Heart right ventricle (tissue), 16 donors: ENCODE data around the gene INSYN2A. TPM values are rescaled to one million over a fixed set of nuclear protein-coding genes. Genes with fewer than 3 reads are reported as not detected.

ENCODE experiments used
- ATAC-seq, 8 donors: fragments of 200-7000 bp; cut with Tn5 transposase; one replicate each; pipeline ENCODE4 v1.9.1; 2020; ENCODE audit warnings: mild to moderate bottlenecking in 8 of 8, moderate library complexity in 8 of 8, moderate number of reproducible peaks in 1 of 8
- DNase-seq, 2 donors: peaks; one replicate each; pipeline ENCODE4 v3.0.0-alpha.2; 2020
- H3K27ac ChIP-seq, 10 donors: fragments of 200-600 bp; sonication (generic) in 2 of 10; one replicate each; pipeline versions ENCODE4 v1.5.0 to v1.8.0; 2020 to 2022; ENCODE audit warnings: mild to moderate bottlenecking in 3 of 10
- H3K27me3 ChIP-seq, 7 donors: fragments of 200-600 bp; one replicate each; pipeline ENCODE4 v1.8.0; 2021 to 2022; ENCODE audit warnings: mild to moderate bottlenecking in 2 of 7
- H3K36me3 ChIP-seq, 9 donors: fragments of 200-600 bp; sonication (generic) in 1 of 9; one replicate each; pipeline versions ENCODE4 v1.5.0 to v1.8.0; 2020 to 2022; ENCODE audit warnings: mild to moderate bottlenecking in 2 of 9
- H3K4me1 ChIP-seq, 9 donors: fragments of 200-600 bp; sonication (generic) in 1 of 9; one replicate each; pipeline versions ENCODE4 v1.5.0 to v1.8.0; 2020 to 2022; ENCODE audit warnings: mild to moderate bottlenecking in 4 of 9
- H3K4me3 ChIP-seq, 10 donors: fragments of 200-600 bp; sonication (generic) in 2 of 10; one replicate each; pipeline versions ENCODE4 v1.5.0 to v1.8.0; 2020 to 2022; ENCODE audit warnings: mild to moderate bottlenecking in 7 of 10, moderate library complexity in 2 of 10
- H3K9me3 ChIP-seq, 11 donors: fragments of 200-600 bp in 10 of 11; sonication (generic) in 2 of 11; one replicate each; pipeline versions ENCODE4 v1.5.0 to v1.8.0; 2013 to 2022; ENCODE audit warnings: mild to moderate bottlenecking in 2 of 11, control low read depth in 1 of 11, moderate library complexity in 1 of 11
- WGBS, 2 donors: extraction: QIAGEN DNeasy Blood & Tissue Kit; methylation state at CpG; one replicate each; pipeline ENCODE4 v1.1.7; 2013; ENCODE audit warnings: inconsistent platforms in 1 of 2; 5-methylcytosine and 5-hydroxymethylcytosine counted together
- intact Hi-C, 10 donors: fragments of 100-400 bp; cut with DNase I; formaldehyde crosslinking; loops; one replicate each; pipeline versions ENCODE4 v1.11.1 to v1.14.2; 2022
- polyA plus RNA-seq, 2 donors: library from polyadenylated mRNA; stranded (reverse); fragments of 200-250 nt; gene quantifications; one replicate each; pipeline ENCODE4 v1.2.3, GENCODE V29; 2013
- total RNA-seq, 10 donors: library from RNA; stranded (reverse); fragmentation: NEBNext Ultra II Directional in 3 of 10; extraction: Animal tissue kit (Norgen Biotek cat#: 25700) in 3 of 10; gene quantifications; one replicate each; pipeline versions ENCODE4 v1.2.1 to v1.2.4, GENCODE V29; 2021 to 2023
- TF ChIP-seq, protein P1 (sequence below), 9 donors: fragments of 200-600 bp; sonication (generic) in 2 of 9; IDR thresholded peaks; one replicate each; pipeline versions ENCODE4 v1.5.0 to v1.8.0; 2021 to 2022; ENCODE audit warnings: antibody characterized with exemption in 9 of 9, mild to moderate bottlenecking in 5 of 9, moderate library complexity in 1 of 9
- donor health status: Arrhythmogenic right ventricular cardiomyopathy.
- donor health status: ischemic (EF 13 %, LVEDD 7.1; RV severe dilation, severe dysfunction).
- donor health status: healthy with polysubstance abuse.
- donor health status: DM: no; HTN: yes; CAD: no.
- donor health status: DM: no; HTN: no; CAD: no.
- donor health status: ischemic (EF 25% LVEDD 6.9; RV normal size, moderate dysfunction).
- donor health status: ischemic (EF 25% LVEDD 5.7; RV mildly dilated, moderate dysfunction).
- donor health status: healthy.
- donor health status: DM: yes; HTN: yes; CAD: no.
- donor health status: Ischemic cardiomyopathy.
- donor health status: ischemic (EF 35%, LVEDD 5.7; RV mildly dilated, moderate dysfunction).
- donor health status: nonischemic (EF 11% LVEDD 7.7; RV severe dilation, severe dysfunction).
- donor health status: DM: yes; HTN: yes; CAD: no.
- donor health status: PGD.
- donor health status: ischemic (EF 29% LVEDD 5.4; RV normal size, mild dysfunction).
- donor health status: nonischemic (EF 23%, LVEDD 6.1; RV moderate dilation, normal function).

The INSYN2A gene
- total and polyA plus RNA-seq, 12 donors, result 0.01 to 0.19 (median 0.15) TPM; not detected in 6

DNA sequence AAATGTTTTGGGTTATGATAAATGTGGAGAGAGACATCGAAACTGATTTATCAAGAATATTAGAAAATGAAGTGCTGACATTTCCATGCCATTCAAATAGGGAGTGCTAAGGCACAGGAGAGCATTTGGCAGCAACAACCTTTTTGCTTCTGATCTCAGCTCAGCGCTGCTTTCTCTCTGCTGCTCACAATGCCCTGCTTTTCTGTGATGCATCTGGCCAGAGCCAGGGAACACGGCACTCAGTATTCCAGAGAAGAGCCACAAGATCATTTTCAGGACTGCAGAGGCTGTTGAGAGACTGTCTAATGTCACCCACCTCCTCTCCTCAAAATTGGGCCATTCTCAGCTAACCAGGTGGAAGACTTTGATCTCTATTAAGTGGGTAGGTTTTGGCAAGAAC is 28.1 kb downstream of the INSYN2A start:
- no peak overlapping the region for H3K27ac ChIP-seq
- no peaks in the 10 kb centered on the region for H3K9me3 ChIP-seq
- H3K4me1 ChIP-seq, result peaks cover 0 to 9% (median 2%) of the 10 kb centered on the region in 9 donors
- intact Hi-C loops, result no loop called here
- no peak for ATAC-seq
- H3K4me3 ChIP-seq, result no peak overlapping the region
- no peak for DNase-seq
- 72 to 78% methylated on average over 3 of the region's 3 CpGs for WGBS, 2 donors
- TF ChIP-seq, protein P1, sequence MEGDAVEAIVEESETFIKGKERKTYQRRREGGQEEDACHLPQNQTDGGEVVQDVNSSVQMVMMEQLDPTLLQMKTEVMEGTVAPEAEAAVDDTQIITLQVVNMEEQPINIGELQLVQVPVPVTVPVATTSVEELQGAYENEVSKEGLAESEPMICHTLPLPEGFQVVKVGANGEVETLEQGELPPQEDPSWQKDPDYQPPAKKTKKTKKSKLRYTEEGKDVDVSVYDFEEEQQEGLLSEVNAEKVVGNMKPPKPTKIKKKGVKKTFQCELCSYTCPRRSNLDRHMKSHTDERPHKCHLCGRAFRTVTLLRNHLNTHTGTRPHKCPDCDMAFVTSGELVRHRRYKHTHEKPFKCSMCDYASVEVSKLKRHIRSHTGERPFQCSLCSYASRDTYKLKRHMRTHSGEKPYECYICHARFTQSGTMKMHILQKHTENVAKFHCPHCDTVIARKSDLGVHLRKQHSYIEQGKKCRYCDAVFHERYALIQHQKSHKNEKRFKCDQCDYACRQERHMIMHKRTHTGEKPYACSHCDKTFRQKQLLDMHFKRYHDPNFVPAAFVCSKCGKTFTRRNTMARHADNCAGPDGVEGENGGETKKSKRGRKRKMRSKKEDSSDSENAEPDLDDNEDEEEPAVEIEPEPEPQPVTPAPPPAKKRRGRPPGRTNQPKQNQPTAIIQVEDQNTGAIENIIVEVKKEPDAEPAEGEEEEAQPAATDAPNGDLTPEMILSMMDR (IDR thresholded peaks at IDR 0.05), result no peak
- H3K27me3 ChIP-seq, result no peaks in the 10 kb centered on the region
- peaks cover 0 to under 1% (median 0%) of the 10 kb centered on the region in 9 donors for H3K36me3 ChIP-seq

DNA sequence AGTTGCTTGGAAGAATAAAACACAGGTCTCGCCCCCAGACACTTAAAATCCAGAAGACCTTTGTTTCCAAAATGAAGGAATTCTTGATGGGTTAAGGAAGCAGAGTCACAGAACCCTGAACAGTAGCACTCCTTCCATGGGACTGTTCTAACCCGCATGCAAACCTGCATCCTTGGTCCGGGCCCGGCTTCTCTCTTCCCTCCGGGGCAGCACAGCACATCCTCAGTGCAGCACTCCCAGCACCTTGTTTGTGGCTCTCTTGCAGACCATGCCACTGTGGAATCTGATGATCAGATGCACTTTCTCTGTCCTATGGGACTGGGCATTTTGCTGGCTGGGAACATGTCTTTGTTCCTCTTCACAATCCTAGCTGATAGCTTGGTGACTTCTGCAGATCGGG is 33.5 kb downstream of the INSYN2A start:
- intact Hi-C loops, result no loop called here
- Histone ChIP-seq H3K27ac (no peak overlapping the region), H3K9me3 (no peaks in the 10 kb centered on the region), H3K4me1 (peaks cover 0 to 17% (median 10%) of the 10 kb centered on the region in 9 donors), H3K4me3 (no peak overlapping the region), H3K27me3 (no peaks in the 10 kb centered on the region), H3K36me3 (no peaks in the 10 kb centered on the region)
- ATAC-seq, result no peak
- WGBS, 2 donors, result 97% methylated on average over 6 of the region's 6 CpGs
- TF ChIP-seq, protein P1 (IDR thresholded peaks at IDR 0.05), result no peak
- DNase-seq, result no peak

DNA sequence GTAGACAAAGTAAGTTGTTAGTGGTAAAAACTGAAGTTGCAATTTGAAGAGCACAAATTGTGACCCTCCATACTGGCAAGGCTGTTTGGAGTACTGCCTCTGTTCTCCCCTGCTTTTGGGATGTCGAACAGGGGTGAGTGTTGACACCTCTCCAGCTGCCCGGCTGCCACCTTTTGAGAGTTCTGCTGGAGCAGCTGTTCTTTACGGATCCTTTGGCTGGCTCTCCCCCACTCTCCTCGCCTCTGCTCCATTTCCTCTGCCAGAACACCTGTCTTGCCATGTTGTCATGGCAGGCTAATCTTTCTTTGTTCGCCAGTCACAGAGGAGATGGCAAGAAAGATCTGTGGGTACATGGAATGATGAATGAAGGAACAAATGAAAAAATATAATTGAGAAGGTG is 34.9 kb downstream of the INSYN2A start:
- no peak for DNase-seq
- ATAC-seq, result no peak
- intact Hi-C loops, result no loop called here
- no peaks in the 10 kb centered on the region for H3K9me3 ChIP-seq
- no peaks in the 10 kb centered on the region for H3K36me3 ChIP-seq
- H3K27ac ChIP-seq, result no peak overlapping the region
- no peaks in the 10 kb centered on the region for H3K27me3 ChIP-seq
- 85 to 89% methylated on average over 5 of the region's 5 CpGs for WGBS, 2 donors
- no peak overlapping the region for H3K4me3 ChIP-seq
- TF ChIP-seq, protein P1 (IDR thresholded peaks at IDR 0.05), result no peak
- H3K4me1 ChIP-seq, result peaks cover 2 to 29% (median 22%) of the 10 kb centered on the region in 9 donors

DNA sequence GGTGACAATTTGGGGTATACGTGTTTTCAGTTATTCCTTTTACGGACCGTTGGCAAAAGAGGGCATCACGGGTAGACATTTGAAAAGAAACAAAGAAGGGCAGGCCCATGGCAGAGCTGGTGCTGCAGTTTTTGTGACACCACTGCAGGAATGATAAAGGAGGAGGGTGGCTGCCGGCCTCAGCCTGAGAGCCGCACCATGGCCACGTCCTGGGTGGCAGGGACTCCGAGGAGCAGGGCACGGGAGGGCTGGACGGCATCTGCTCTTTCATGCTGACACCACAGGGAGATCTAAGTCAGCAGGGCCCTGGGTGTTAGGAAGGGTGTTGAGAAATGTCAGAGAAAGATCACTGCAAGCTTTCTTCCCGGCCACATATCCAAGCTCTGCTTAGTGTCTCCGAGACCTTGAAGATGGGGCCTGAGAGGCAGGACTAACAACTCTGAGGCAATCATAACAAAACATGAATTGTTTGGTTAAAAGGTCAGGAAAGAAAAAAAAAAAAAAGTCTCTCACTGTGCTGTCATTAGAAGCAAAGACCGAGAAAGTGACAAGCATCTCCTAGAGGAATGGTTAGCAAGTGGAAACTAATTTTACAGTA is 36.6 kb downstream of the INSYN2A start:
- no peaks in the 10 kb centered on the region for H3K27me3 ChIP-seq
- TF ChIP-seq, protein P1 (IDR thresholded peaks at IDR 0.05), result no peak
- ATAC-seq (no peak), DNase-seq (no peak)
- H3K4me3 ChIP-seq, result no peak overlapping the region
- H3K4me1 ChIP-seq, result peaks cover 2 to 29% (median 22%) of the 10 kb centered on the region in 9 donors
- H3K9me3 ChIP-seq, result no peaks in the 10 kb centered on the region
- intact Hi-C loops, result no loop called here
- H3K36me3 ChIP-seq, result no peaks in the 10 kb centered on the region
- no peak overlapping the region for H3K27ac ChIP-seq
- 93 to 94% methylated on average over 13 of the region's 13 CpGs for WGBS, 2 donors
